WI38 (cell line): Measurements from ENCODE around the gene RNF225.

Experiments
- H3K4me3 ChIP-seq: 2 replicates; pipeline ENCODE4 v1.5.1; 2011; ENCODE audit warnings: low read depth, mild to moderate bottlenecking, control low read depth, low read length
- TF ChIP-seq, protein P1 (sequence below): IDR thresholded peaks from 2 replicates; pipeline ENCODE4 v1.5.1; 2012; ENCODE audit warnings: low read depth, mild to moderate bottlenecking, control low read depth, low read length

The RNF225 gene

DNA sequence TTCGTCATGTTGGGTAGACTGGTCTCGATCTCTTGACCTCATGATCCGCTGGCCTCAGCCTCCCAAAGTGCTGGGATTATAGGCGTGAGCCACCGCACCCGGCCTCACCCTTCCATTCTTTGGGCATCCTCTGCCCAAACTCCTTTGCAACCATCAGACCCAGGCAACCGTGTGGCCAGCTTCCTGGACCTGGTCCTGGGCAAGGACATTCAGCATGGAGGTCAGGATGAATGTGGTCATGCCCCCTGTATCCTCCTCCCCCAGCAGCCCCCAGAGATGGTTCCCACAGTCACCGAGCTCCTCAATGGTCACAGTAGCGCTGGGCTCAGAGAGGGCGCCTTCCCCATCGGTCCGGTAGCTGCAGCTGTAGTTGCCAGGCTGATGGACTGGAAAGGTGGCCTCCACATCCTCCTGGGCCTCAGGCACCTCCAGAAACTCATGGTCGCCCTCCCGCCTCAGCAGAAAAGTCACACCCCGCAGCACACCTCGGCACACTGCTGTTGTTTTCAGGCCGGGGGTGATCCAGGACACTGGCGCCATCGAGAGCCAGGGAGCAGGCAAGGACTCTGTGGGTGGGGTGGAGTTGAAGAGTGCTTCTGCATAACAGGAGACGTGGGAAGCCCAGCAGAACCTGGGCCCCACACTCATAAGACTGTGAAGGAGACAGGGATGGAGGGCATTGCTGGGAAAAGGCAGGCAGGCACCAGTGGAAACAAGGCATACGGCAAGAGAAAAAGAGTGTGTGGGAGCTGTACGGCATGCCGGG is 43.3 kb upstream of the RNF225 start:
- no peak overlapping the region for H3K4me3 ChIP-seq
- TF ChIP-seq, protein P1, sequence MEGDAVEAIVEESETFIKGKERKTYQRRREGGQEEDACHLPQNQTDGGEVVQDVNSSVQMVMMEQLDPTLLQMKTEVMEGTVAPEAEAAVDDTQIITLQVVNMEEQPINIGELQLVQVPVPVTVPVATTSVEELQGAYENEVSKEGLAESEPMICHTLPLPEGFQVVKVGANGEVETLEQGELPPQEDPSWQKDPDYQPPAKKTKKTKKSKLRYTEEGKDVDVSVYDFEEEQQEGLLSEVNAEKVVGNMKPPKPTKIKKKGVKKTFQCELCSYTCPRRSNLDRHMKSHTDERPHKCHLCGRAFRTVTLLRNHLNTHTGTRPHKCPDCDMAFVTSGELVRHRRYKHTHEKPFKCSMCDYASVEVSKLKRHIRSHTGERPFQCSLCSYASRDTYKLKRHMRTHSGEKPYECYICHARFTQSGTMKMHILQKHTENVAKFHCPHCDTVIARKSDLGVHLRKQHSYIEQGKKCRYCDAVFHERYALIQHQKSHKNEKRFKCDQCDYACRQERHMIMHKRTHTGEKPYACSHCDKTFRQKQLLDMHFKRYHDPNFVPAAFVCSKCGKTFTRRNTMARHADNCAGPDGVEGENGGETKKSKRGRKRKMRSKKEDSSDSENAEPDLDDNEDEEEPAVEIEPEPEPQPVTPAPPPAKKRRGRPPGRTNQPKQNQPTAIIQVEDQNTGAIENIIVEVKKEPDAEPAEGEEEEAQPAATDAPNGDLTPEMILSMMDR: no peak

DNA sequence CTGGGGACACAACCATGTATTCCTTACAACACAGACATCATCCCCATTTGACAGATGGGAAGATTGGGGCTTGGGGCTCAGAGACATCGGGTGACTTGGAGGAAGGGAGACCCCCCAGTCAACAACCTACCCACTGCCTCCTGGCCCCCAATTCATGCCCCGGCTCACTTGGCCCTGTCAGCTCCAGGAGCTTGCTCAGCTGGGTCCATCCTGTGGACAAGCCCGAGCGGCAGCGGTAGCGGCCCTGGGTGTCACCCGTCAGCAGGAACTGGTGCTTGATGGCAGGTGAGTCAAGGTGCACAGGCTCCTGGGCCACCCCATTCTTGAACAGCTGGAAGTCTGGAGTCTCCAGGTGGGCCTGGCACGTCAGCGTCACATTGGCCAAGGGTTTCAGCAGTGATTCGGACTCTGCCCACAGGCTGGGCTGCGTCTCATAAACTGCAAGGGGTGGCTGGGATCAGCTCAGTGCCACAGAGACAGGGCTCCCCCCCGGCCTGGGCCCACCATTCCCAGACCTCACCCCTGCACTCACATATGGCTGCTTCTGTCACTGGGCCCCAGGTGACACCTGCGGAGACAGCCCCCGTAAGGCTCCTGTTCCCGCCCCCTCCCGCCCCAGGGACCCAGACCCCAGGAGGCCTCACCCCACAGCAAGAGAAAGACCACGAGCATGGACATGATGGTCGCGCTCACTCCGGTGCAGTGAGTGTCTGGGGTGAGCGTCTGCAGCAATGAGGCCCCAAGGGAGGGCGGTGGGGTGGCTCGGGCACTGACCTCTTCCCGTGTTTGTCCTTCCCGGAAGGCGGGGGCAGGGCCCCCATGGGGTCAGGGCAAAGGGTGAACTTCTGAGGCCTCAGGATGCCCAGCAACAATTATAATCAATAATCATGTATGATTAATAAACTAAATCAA is 42.4 kb upstream of the RNF225 start, which contains the start of gene A1BG:
Gene A1BG (minus strand): TSS at position 733 of the 912 bp plus-strand sequence. CDS start 55 bp downstream, at position 678.
- H3K4me3 ChIP-seq: no peak within 1 kb of the TSS
- TF ChIP-seq, protein P1: no peak

DNA sequence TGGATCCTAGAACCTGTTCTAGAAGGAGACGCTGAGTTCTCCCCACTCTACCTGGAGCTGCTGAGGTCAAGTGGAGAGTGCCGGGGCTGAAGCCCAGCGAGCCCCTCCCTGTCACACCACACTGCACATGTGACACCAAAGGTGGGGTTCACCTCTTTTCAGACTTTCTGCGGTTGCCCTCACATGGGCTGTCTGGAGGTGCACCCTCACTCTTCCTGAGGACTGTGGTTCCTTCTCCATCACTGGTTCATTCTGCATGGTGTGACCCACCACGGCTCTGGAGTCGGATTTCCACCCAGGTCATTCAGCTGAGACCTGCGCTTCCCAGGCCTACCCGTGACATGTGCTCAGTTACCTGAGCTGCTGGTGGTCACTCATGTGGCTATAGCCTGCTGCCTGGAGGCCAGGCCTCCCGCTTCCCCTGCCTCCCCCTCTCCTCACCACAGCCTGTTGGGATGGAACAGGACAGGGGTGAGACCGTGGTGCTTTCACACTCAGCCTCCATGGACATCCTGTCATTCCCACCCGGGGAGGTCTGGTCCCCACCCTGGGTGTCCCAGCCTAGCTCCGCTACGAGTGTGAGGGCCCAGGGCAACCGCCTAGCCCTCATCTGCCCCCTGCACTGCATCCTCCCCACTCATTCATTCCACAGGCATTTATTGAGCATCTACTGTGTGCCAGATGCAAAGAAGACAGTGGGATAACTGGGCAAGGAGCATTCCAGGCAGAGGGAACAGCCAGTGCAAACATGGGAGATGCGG is 41.6 kb upstream of the RNF225 start:
- TF ChIP-seq, protein P1: no peak
- no peak overlapping the region for H3K4me3 ChIP-seq

DNA sequence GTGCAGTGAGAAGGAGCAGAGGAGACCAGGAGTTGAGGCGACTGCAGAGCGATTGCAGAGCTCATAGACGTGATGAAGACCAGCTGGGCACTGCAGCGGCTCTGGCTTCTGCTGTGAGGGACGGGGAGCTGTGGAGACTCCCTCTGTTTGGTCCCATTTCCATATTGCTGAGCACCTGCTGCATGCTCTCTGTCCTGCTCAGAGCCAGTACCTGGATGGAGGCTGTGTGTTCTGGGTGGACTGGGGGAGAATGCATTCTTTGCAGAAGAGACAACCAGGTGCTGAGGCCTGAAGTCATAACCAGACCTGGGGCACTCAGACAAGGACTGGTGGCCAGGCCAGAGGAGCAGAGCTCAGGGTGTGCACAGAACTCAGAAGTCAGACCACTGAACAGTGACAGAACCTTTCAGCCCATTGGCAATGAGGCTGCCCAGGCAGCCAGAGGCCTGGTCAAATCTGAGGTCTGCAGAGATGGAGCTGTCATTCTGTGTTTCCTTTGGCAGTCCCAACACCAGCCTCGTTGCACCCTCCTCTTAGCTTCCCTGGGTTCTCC is 40.9 kb upstream of the RNF225 start:
- TF ChIP-seq, protein P1: no peak

DNA sequence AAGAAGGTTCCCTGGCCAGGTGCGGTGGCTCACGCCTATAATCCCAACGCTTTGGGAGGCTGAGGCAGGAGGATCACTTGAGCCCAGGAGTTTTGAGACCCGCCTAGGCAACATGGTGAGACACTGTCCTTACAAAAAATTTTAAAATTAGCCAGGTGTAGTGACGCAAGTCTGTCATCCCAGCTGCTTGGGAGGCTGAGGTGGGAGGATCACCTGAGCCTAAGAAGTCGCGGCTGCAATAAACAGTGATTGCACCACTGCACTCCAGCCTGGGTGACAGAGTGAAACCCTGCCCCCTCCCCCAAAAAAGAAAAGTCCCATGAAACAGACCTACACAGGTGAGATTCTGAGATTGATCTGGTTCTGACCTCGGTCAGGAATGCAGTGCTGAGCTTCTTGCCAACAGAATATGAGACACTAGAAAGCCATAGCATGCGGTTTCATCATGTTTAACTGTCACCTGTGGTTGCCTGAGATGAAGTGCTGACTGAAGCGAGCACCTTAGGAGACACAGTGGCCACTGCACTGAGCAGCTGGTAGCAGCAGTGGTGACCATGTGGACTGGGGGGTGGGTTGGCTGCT is 40.1 kb upstream of the RNF225 start:
- H3K4me3 ChIP-seq: no peak overlapping the region
- TF ChIP-seq, protein P1: no peak

More for the DNA sequence above, 40.9 kb upstream of the RNF225 start:
- H3K4me3 ChIP-seq: no peak overlapping the region

DNA sequence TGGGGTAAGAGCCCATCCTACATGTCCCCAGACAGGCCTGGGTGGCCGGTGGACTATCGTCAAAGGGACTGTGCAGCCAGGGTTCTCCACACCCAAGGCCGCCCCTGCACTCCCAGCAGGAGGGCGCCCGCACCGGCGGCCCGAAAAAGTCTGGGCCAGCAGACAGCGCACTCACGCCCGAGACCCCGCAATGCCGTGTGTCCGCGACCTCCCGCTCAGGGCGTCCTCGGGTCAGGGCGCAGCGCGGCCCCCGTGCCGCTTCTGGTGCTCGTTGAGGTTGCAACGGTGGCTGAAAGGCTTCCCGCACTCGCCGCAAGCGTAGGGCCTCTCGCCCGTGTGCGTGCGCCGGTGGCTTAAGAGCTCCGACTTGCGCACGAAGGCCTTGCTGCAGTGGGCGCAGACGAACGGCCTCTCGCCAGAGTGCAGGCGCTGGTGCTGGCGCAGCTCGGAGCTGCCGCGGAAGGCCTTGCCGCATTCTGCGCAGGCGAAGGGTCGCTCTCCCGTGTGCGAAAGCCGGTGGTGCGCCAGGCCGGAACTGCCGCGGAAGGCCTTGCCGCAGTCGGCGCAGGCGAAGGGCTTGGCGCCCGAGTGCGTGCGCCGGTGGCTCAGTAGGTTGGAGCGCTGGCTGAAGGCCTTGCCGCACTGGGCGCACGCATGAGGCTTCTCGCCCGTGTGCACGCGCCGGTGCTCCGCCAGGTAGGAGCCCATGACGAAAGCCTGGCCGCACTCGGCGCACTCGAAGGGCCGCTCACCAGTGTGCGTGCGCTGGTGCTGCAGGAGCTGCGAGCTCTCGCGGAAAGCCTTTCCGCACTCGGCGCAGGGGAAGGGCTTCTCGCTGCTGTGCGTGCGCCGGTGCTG is 39.3 kb upstream of the RNF225 start:
- TF ChIP-seq, protein P1: no peak
- peak overlapping the region; percentile 29; the same call in 1 of the 2 replicates for H3K4me3 ChIP-seq
